PC-9 (cell line): ENCODE results near the gene HOXB5.

Source experiments
- CTCF ChIP-seq: fragments of 200-600 bp; sonication (generic); conservative IDR thresholded peaks from 2 replicates; pipeline ENCODE4 v1.6.1; 2017; ENCODE audit warnings: mixed run types, antibody characterized with exemption, mild to moderate bottlenecking, moderate library complexity
- EZH2 ChIP-seq: fragments of 200-600 bp; sonication (generic); IDR thresholded peaks from 2 replicates; pipeline ENCODE4 v1.8.0; 2017; ENCODE audit warnings: antibody characterized with exemption, low read depth

GRCh38 chr17:48589831-48590606 lies 3.6 kb downstream of the HOXB5 start, which contains the start of gene HOXB3:
- TF ChIP-seq CTCF (no peak), EZH2 (no peak)
